Osteocyte (in vitro differentiated cells): Measurements from ENCODE around the gene ASB13. TPM values are rescaled to one million over a fixed set of nuclear protein-coding genes. Genes with fewer than 3 reads are reported as not detected.

ENCODE experiments used
- DNase-seq: peaks from one replicate; pipeline ENCODE4 v3.0.0; 2021; ENCODE audit warnings: mixed read lengths; ENCODE audit not compliant: unreplicated experiment; ENCODE audit errors: extremely low spot score
- H3K27ac Mint-ChIP-seq: one replicate; pipeline ENCODE4 v1.8.0; 2021; ENCODE audit warnings: mild to moderate bottlenecking, mixed read lengths; ENCODE audit not compliant: unreplicated experiment
- H3K27me3 Mint-ChIP-seq: one replicate; pipeline ENCODE4 v1.8.0; 2021; ENCODE audit warnings: mixed read lengths; ENCODE audit not compliant: unreplicated experiment
- H3K36me3 Mint-ChIP-seq: one replicate; pipeline ENCODE4 v1.8.0; 2021; ENCODE audit warnings: mixed read lengths; ENCODE audit not compliant: unreplicated experiment
- H3K4me1 Mint-ChIP-seq: one replicate; pipeline ENCODE4 v1.8.0; 2021; ENCODE audit warnings: mixed read lengths; ENCODE audit not compliant: unreplicated experiment
- H3K4me3 Mint-ChIP-seq: one replicate; pipeline ENCODE4 v1.8.0; 2021; ENCODE audit warnings: mild to moderate bottlenecking, moderate library complexity, mixed read lengths; ENCODE audit not compliant: unreplicated experiment
- H3K9me3 Mint-ChIP-seq: one replicate; pipeline ENCODE4 v1.8.0; 2021; ENCODE audit warnings: mixed read lengths; ENCODE audit not compliant: unreplicated experiment
- CTCF ChIP-seq: fragments of 200-600 bp; sonication (generic); IDR thresholded peaks from 2 replicates; pipeline ENCODE4 v1.5.0; 2021; ENCODE audit warnings: antibody characterized with exemption, mild to moderate bottlenecking, moderate library complexity
- total RNA-seq: library from RNA; stranded (reverse); gene quantifications from 2 replicates; pipeline ENCODE4 v1.2.1, GENCODE V29; 2021

ASB13 gene
- total RNA-seq, 1 donor from 2014 or later: 18.4 TPM

DNA sequence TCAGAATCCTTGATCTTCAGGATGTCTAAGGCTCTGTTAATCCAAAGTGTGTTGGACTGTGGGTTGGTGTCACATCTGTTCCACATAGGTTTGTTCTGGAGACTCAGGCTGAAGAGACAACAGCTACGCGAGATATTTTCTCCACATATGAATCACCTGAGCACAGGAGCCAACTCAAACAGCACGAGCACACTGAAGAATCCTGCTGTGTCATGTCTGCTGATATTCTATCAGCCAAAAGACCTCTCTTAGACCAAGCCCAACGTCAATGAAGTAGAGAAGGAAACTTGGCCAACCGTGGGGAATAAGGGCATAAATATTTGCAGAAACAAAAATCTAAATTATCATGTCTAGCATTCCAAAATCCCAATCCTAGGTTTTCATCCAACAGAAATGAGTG lies 15.5 kb upstream of the ASB13 start:
- H3K27me3 Mint-ChIP-seq: peaks cover 31% of the 10 kb centered on the region
- peaks cover 17% of the 10 kb centered on the region for H3K4me1 Mint-ChIP-seq
- no peaks in the 10 kb centered on the region for H3K36me3 Mint-ChIP-seq
- no peak overlapping the region for H3K27ac Mint-ChIP-seq
- H3K9me3 Mint-ChIP-seq: no peaks in the 10 kb centered on the region
- DNase-seq: no peak
- TF ChIP-seq CTCF: no peak
- no peak overlapping the region for H3K4me3 Mint-ChIP-seq

GRCh38 chr10:5679606-5680005 lies 13.2 kb upstream of the ASB13 start:
- DNase-seq: no peak
- TF ChIP-seq CTCF: no peak
- H3K4me1 Mint-ChIP-seq: peaks cover 6% of the 10 kb centered on the region
- no peak overlapping the region for H3K4me3 Mint-ChIP-seq
- no peaks in the 10 kb centered on the region for H3K36me3 Mint-ChIP-seq
- H3K9me3 Mint-ChIP-seq: peaks cover 2% of the 10 kb centered on the region
- H3K27ac Mint-ChIP-seq: no peak overlapping the region
- peaks cover 31% of the 10 kb centered on the region for H3K27me3 Mint-ChIP-seq

GRCh38 chr10:5679037-5679435 lies 12.6 kb upstream of the ASB13 start:
- no peaks in the 10 kb centered on the region for H3K36me3 Mint-ChIP-seq
- no peak for DNase-seq
- TF ChIP-seq CTCF: no peak
- H3K4me3 Mint-ChIP-seq: no peak overlapping the region
- peaks cover 31% of the 10 kb centered on the region for H3K27me3 Mint-ChIP-seq
- peaks cover 1% of the 10 kb centered on the region for H3K4me1 Mint-ChIP-seq
- H3K27ac Mint-ChIP-seq: no peak overlapping the region
- peaks cover 6% of the 10 kb centered on the region for H3K9me3 Mint-ChIP-seq

DNA sequence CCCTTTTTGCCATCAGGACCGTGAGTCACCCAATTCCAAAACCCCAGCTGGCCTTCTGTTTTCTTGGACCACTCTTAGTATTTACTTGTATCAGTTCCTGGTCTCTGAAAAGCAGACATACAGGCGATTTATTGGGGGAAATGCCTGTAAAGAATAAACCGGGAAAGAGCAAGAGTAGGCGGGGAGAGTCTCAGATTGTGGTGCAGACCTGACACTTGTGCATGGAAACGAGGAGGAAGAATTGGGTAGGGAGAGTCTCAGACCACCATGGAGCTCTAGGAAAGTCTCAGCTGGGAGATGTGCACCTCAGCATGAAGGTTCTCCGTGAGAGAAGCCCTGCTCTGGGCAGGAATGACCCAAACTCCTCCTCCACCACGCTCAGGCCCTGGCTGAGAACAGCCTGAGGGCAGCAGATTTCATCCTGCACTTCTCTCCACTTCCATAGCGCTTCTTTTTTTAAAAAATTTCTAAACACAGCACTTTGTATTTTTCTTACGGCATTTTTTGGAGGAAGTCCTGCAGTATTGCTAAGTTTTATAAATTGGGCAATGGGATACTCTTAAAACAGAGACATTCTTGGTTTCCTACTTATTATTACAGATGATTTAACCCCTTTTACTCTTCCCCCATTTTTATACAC lies 12.1 kb upstream of the ASB13 start:
- Mint-ChIP-seq H3K4me1 (no peaks in the 10 kb centered on the region), H3K27ac (no peak overlapping the region), H3K4me3 (no peak overlapping the region), H3K9me3 (peaks cover 6% of the 10 kb centered on the region), H3K36me3 (no peaks in the 10 kb centered on the region), H3K27me3 (peaks cover 31% of the 10 kb centered on the region)
- DNase-seq: no peak
- TF ChIP-seq CTCF: no peak

GRCh38 chr10:5670662-5671375 lies 4.4 kb upstream of the ASB13 start:
- Mint-ChIP-seq H3K27ac (no peak overlapping the region), H3K36me3 (no peaks in the 10 kb centered on the region), H3K9me3 (peaks cover 6% of the 10 kb centered on the region), H3K4me1 (peaks cover 8% of the 10 kb centered on the region), H3K4me3 (no peak overlapping the region), H3K27me3 (peaks cover 17% of the 10 kb centered on the region)
- TF ChIP-seq CTCF: no peak
- DNase-seq: no peak
